ENCODE measurements around the gene UBE2Q2.
"Not testable (repeated sequence)": the region's sequence is repeated elsewhere in the genome, so short reads cannot be mapped to it uniquely, and the experiment has no call there.

The UBE2Q2 gene

DNA sequence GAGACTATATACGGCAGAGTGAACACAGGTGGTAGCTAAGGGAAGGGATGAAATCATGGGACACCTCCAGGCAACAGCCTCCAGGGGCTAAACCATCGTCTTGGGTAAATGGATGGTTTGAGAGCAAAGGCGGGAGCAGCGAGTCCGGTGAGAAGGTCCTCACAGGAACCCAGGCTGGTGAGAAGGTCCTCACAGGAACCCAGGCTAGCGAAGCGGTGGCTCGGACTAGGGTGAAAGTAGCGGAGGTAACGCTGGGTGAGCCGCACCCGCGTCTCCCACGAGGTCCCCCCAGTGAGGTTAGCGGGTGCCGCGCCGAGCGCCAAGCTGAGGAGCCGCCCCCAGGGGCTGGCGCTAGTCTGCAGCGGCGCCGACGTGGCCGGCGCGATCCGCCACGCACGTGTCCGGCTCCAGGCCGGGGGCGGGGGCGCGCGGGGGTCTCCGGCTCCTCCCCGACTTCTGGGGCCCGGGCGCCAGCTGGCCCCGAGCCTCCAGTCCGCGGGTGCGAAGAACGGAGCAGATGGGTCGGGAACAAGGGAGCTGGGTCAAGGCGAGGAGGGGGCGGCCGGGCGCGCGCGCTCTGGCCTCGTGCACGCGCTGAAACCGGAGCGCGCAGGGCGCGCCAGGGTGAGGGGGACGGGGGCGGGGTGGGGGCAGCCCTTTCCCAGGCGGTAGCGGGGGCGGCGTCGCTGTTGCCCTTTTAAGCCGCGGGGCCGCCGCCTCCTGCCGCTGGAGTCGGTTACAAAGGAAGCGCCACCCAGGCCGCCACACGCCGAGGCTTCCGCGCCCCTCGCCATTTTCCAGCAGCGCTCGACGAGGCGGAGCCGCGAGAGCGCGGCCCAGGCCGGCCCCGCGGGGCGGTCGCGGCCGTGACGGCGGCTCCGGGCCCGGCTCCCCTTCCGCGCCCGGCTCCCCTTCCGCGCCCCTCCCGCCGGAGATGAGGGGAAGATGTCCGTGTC lies at the start of gene UBE2Q2:
Gene UBE2Q2, plus strand, starts transcription at position 726 of the 956 bp plus-strand sequence. Its CDS starts 220 bp downstream, at position 946.
- H3K4me3 ChIP-seq (ENCODE audit: low read depth, low read length): peak within 1 kb of the TSS; percentile 92
- TF ChIP-seq, protein P1, sequence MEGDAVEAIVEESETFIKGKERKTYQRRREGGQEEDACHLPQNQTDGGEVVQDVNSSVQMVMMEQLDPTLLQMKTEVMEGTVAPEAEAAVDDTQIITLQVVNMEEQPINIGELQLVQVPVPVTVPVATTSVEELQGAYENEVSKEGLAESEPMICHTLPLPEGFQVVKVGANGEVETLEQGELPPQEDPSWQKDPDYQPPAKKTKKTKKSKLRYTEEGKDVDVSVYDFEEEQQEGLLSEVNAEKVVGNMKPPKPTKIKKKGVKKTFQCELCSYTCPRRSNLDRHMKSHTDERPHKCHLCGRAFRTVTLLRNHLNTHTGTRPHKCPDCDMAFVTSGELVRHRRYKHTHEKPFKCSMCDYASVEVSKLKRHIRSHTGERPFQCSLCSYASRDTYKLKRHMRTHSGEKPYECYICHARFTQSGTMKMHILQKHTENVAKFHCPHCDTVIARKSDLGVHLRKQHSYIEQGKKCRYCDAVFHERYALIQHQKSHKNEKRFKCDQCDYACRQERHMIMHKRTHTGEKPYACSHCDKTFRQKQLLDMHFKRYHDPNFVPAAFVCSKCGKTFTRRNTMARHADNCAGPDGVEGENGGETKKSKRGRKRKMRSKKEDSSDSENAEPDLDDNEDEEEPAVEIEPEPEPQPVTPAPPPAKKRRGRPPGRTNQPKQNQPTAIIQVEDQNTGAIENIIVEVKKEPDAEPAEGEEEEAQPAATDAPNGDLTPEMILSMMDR (IDR thresholded peaks at IDR 0.05; ENCODE audit: insufficient read depth, low read length, missing control alignments): no peak
- DNase-seq (ENCODE audit: low read depth, low spot score): no peak
- ChIA-PET CTCF (interaction anchor here (1.8 to 2.8 kb wide), 2 partner anchors 11 to 41 kb away, joined by 7 to 15 read pairs; no protein-coding TSS in a partner anchor), POLR2A (interaction anchor here (0.7 to 1.7 kb wide), 3 partner anchors 19 to 297 kb away, joined by 3 read pairs; no protein-coding TSS in a partner anchor)

DNA sequence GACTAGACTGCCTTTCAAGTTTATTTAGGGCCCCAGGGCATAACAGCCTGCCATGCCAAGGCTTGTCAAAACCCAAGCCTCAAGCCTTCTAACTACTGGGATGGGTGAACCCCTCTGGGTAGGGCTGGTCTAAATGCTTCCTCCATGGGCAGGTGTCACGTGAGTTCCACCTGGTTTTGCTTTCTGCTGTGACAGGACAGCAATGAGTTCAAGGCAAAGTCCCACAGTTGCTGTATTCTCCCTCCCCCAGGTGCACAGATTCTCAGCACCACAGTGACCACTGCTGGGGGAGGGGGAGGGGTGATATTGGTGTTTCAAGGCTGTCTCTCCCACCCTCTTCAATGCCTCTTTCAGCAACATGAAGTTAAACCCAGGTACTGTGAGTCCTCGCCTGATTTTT lies 46.9 kb upstream of the UBE2Q2 start:
- TF ChIP-seq, protein P1 (IDR thresholded peaks at IDR 0.05; ENCODE audit: insufficient read depth, low read length, missing control alignments): no peak

DNA sequence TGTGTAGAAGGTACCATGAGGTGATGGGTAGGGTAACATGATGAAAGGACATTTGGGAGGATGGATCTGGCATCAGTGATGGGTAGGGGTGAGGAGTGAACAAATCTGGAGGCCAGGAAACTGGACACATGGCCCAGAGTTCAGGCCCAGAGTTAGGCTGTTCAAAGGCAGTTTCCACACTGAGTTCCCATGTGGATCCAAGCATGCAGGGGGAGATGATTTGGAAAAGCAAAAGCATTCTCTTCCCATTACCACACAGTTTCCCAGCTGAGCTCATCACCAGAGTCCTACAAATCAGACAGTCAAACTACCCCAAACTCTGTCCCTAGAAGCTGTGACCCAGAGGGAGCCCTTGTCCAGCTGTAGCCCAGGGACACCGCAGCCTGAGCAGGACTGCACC lies 46.1 kb upstream of the UBE2Q2 start:
- CTCF ChIA-PET; H3K4me3 ChIP-seq (ENCODE audit: low read depth, low read length); DNase-seq (ENCODE audit: low read depth, low spot score): not testable (repeated sequence)
- POLR2A ChIA-PET: interaction anchor here (0.6 kb wide), 1 partner anchor 68 kb away, joined by 3 read pairs; no protein-coding TSS in a partner anchor

More for the DNA sequence above, 46.9 kb upstream of the UBE2Q2 start:
- ChIA-PET CTCF (no interaction called here), POLR2A (no interaction called here)
- H3K4me3 ChIP-seq (ENCODE audit: low read depth, low read length): no peak overlapping the region
- no peak for DNase-seq (ENCODE audit: low read depth, low spot score)

DNA sequence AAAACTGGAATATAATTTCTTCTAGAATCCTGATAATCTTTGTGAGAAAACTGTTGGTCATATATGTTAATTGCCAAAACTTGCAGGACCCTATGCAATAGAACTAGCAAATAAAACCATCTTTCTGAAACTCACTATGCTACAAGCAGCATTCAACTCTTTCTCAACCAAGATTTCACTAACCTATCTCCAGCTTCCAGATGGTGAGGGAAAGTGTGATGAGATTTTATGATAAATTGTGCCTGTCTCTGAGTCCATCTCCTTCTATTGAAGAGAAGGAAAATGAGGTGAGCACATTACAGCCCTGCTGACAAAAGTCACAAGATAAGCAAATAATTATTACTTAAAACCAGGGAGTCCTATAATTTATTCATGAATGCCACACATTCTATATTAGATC lies 44.1 kb upstream of the UBE2Q2 start:
- ChIA-PET POLR2A (no interaction called here), CTCF (interaction anchor here (5.6 to 6.0 kb wide), 2 partner anchors 70 to 113 kb away, joined by 59 to 116 read pairs; no protein-coding TSS in a partner anchor)
- no peak overlapping the region for H3K4me3 ChIP-seq (ENCODE audit: low read depth, low read length)
- DNase-seq (ENCODE audit: low read depth, low spot score): no peak
- TF ChIP-seq, protein P1 (IDR thresholded peaks at IDR 0.05; ENCODE audit: insufficient read depth, low read length, missing control alignments): no peak

GRCh38 chr15:75800409-75800808 lies 42.8 kb upstream of the UBE2Q2 start:
- CTCF ChIA-PET: interaction anchor here (1.3 to 6.0 kb wide), 12 partner anchors 11 to 433 kb away, joined by 3 to 116 read pairs (median 18); partner anchors contain the start of gene MAN2C1
- POLR2A ChIA-PET; H3K4me3 ChIP-seq (ENCODE audit: low read depth, low read length); DNase-seq (ENCODE audit: low read depth, low spot score): not testable (repeated sequence)

- POLR2A ChIA-PET: interaction anchor here (0.6 to 0.7 kb wide), 2 partner anchors 47 to 116 kb away, joined by 3 to 5 read pairs; no protein-coding TSS in a partner anchor
- TF ChIP-seq, protein P1 (IDR thresholded peaks at IDR 0.05; ENCODE audit: insufficient read depth, low read length, missing control alignments): peak; percentile 87
- CTCF ChIA-PET: interaction anchor here (0.7 to 6.0 kb wide), 59 partner anchors 9 to 454 kb away, joined by 3 to 116 read pairs (median 5); partner anchors contain the start of genes MAN2C1, SNX33 and UBE2Q2
- no peak for DNase-seq (ENCODE audit: low read depth, low spot score)
- H3K4me3 ChIP-seq (ENCODE audit: low read depth, low read length): peak overlapping the region; percentile 50
These were observed 41.2 kb upstream of the UBE2Q2 start for GRCh38 chr15:75801859-75802593.

DNA sequence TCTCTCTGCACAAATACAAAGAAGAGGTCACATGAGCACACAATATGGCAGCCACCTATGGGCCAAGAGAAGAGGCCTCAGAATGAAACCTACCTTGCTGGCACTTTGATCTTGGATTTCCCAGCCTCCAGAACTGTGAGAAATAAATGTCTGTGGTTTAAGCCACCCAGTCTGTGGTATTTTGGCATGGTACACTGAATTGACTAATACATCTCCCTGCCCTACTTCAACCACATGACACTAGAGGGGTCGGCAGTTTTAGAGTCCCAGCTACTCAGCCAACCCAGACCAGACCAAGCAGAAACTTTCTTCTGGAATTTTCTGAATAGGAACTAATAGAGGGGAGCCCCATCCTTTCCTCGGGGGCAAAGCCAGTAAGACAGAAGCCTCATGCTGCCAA lies 35.8 kb upstream of the UBE2Q2 start:
- POLR2A ChIA-PET; CTCF ChIA-PET; H3K4me3 ChIP-seq (ENCODE audit: low read depth, low read length); DNase-seq (ENCODE audit: low read depth, low spot score): not testable (repeated sequence)

- CTCF ChIA-PET: interaction anchor here (0.9 kb wide), 1 partner anchor 75 kb away, joined by 3 read pairs; no protein-coding TSS in a partner anchor
- POLR2A ChIA-PET; DNase-seq (ENCODE audit: low read depth, low spot score): not testable (repeated sequence)
These were observed 35.2 kb upstream of the UBE2Q2 start for GRCh38 chr15:75808009-75808408.

More at GRCh38 chr15:75808009-75808408, 35.2 kb upstream of the UBE2Q2 start:
- not testable (repeated sequence) for H3K4me3 ChIP-seq (ENCODE audit: low read depth, low read length)

All from AG04449 (cell line).